Measurements from ENCODE around the gene FOXI3. TPM values are rescaled to one million over a fixed set of nuclear protein-coding genes. Genes with fewer than 3 reads are reported as not detected.

Gene FOXI3
- total and polyA plus RNA-seq, 11 donors: not detected

- Histone ChIP-seq H3K9me3 (no peaks in the 10 kb centered on the region), H3K27me3 (peaks cover 0 to 9% (median 0%) of the 10 kb centered on the region in 9 donors), H3K4me1 (no peaks in the 10 kb centered on the region), H3K36me3 (no peaks in the 10 kb centered on the region), H3K4me3 (no peak overlapping the region), H3K27ac (no peak overlapping the region)
- DNase-seq (no peak), ATAC-seq (no peak)
- intact Hi-C loops (cut with DNase I): no loop called here
- no peak for TF ChIP-seq POLR2A (IDR thresholded peaks at IDR 0.05)
- TF ChIP-seq CTCF (IDR thresholded peaks at IDR 0.05): no peak
- WGBS, 4 donors: 70 to 88% (median 83%) methylated on average over 2 of the region's 2 CpGs
These were observed 36.7 kb upstream of the FOXI3 start for GRCh38 chr2:88489181-88489580.

GRCh38 chr2:88483200-88483599 lies 30.7 kb upstream of the FOXI3 start:
- Histone ChIP-seq H3K27me3 (peaks cover 0 to 35% (median 0%) of the 10 kb centered on the region in 9 donors), H3K36me3 (no peaks in the 10 kb centered on the region), H3K4me1 (no peaks in the 10 kb centered on the region), H3K9me3 (no peaks in the 10 kb centered on the region), H3K4me3 (no peak overlapping the region), H3K27ac (no peak overlapping the region)
- TF ChIP-seq CTCF (IDR thresholded peaks at IDR 0.05) (no peak), POLR2A (IDR thresholded peaks at IDR 0.05) (no peak)
- DNase-seq (no peak), ATAC-seq (no peak)
- intact Hi-C loops (cut with DNase I): no loop called here
- 69 to 81% (median 77%) methylated on average over 3 of the region's 3 CpGs for WGBS, 4 donors

GRCh38 chr2:88481691-88482336 lies 29.3 kb upstream of the FOXI3 start:
- ATAC-seq (no peak), DNase-seq (no peak)
- H3K27me3 ChIP-seq: peaks cover 0 to 42% (median 0%) of the 10 kb centered on the region in 9 donors
- TF ChIP-seq CTCF (IDR thresholded peaks at IDR 0.05): no peak
- TF ChIP-seq POLR2A (IDR thresholded peaks at IDR 0.05): no peak
- no peak overlapping the region for H3K27ac ChIP-seq
- no peak overlapping the region for H3K4me3 ChIP-seq
- no peaks in the 10 kb centered on the region for H3K36me3 ChIP-seq
- 50 to 56% (median 52%) methylated on average over 8 of the region's 8 CpGs for WGBS, 4 donors
- H3K4me1 ChIP-seq: no peaks in the 10 kb centered on the region
- intact Hi-C loops (cut with DNase I): no loop called here
- no peaks in the 10 kb centered on the region for H3K9me3 ChIP-seq

- Histone ChIP-seq H3K27ac (no peak overlapping the region), H3K4me1 (no peaks in the 10 kb centered on the region), H3K4me3 (no peak overlapping the region), H3K36me3 (no peaks in the 10 kb centered on the region), H3K9me3 (no peaks in the 10 kb centered on the region), H3K27me3 (peaks cover 0 to 37% (median 0%) of the 10 kb centered on the region in 9 donors)
- 93 to 96% (median 93%) methylated on average over 7 of the region's 7 CpGs for WGBS, 4 donors
- DNase-seq: no peak
- intact Hi-C loops (cut with DNase I): no loop called here
- ATAC-seq: no peak
- TF ChIP-seq POLR2A (IDR thresholded peaks at IDR 0.05) (no peak), CTCF (IDR thresholded peaks at IDR 0.05) (no peak)
These were observed 20.3 kb upstream of the FOXI3 start for GRCh38 chr2:88472811-88473210.

Measured in heart left ventricle (tissue), 16 donors.